HepG2 (cell line): ENCODE results near the gene CRYBA2. TPM values are rescaled to one million over a fixed set of nuclear protein-coding genes. Genes with fewer than 3 reads are reported as not detected.

Experiments used
- AGO1 ChIP-seq: fragments of 200-400 bp; formaldehyde crosslinking; IDR thresholded peaks from 2 replicates; pipeline ENCODE4 v1.6.1; 2017; ENCODE audit warnings: mild to moderate bottlenecking, low read depth, low read length, moderate library complexity; ENCODE audit not compliant: poor library complexity, severe bottlenecking
- ARHGAP35 ChIP-seq: sonication (generic); formaldehyde crosslinking; IDR thresholded peaks from 2 replicates; pipeline ENCODE4 v1.9.0; 2022; ENCODE audit warnings: mild to moderate bottlenecking, inconsistent platforms, moderate library complexity, missing genetic modification reagents, borderline replicate concordance
- BHLHE40 ChIP-seq: IDR thresholded peaks from 2 replicates; pipeline ENCODE4 v1.6.1; 2011; ENCODE audit warnings: low read length, improper control_type of control experiment
- BRCA1 ChIP-seq: sonication (generic); formaldehyde crosslinking; IDR thresholded peaks from 2 replicates; pipeline ENCODE4 v1.4.0; 2020; ENCODE audit warnings: missing genetic modification reagents
- CBFB ChIP-seq: sonication (generic); formaldehyde crosslinking; IDR thresholded peaks from 2 replicates; pipeline ENCODE4 v1.4.0; 2020; ENCODE audit warnings: missing genetic modification reagents
- EHMT2 ChIP-seq: fragments of 200-600 bp; sonication (generic); IDR thresholded peaks from 2 replicates; pipeline ENCODE4 v1.7.0; 2017; ENCODE audit warnings: antibody characterized with exemption, low read depth, low read length, borderline replicate concordance
- MAZ ChIP-seq, 2 experiments: sonication (generic) in 1 of 2; formaldehyde crosslinking in 1 of 2; IDR thresholded peaks; 2 replicates each; pipeline versions ENCODE4 v1.5.0 to v1.6.1; 2012 to 2020; ENCODE audit warnings: low read depth in 2 of 2, mild to moderate bottlenecking in 2 of 2, borderline replicate concordance in 1 of 2, improper control_type of control experiment in 1 of 2, low read length in 1 of 2, missing genetic modification reagents in 1 of 2, moderate library complexity in 1 of 2
- MBD4 ChIP-seq: IDR thresholded peaks from 2 replicates; pipeline ENCODE4 v1.6.1; 2012; ENCODE audit warnings: low read length, inconsistent platforms, borderline replicate concordance
- MLLT10 ChIP-seq: sonication (generic); formaldehyde crosslinking; IDR thresholded peaks from 2 replicates; pipeline ENCODE4 v1.4.0; 2020; ENCODE audit warnings: missing genetic modification reagents
- NONO ChIP-seq, 2 experiments: fragments of 450-650 bp in 1 of 2; sonication (generic) in 1 of 2; formaldehyde crosslinking in 1 of 2; IDR thresholded peaks in 1 of 2; conservative IDR thresholded peaks in 1 of 2; 2 replicates each; pipeline versions ENCODE4 v1.6.1 to v1.8.0; 2017 to 2022; ENCODE audit warnings: mild to moderate bottlenecking in 1 of 2, missing genetic modification reagents in 1 of 2, moderate library complexity in 1 of 2
- NR2F6 ChIP-seq, 2 experiments: IDR thresholded peaks; 2 replicates each; pipeline ENCODE4 v1.6.1; 2016; ENCODE audit warnings: antibody characterized with exemption in 1 of 2, mild to moderate bottlenecking in 1 of 2
- TAF1 ChIP-seq: sonication (generic); formaldehyde crosslinking; IDR thresholded peaks from 2 replicates; pipeline ENCODE4 v1.4.0; 2020; ENCODE audit warnings: missing genetic modification reagents
- TAF15 ChIP-seq: fragments of 200-400 bp; formaldehyde crosslinking; IDR thresholded peaks from one replicate; pipeline ENCODE4 v1.6.1; 2018; ENCODE audit warnings: mild to moderate bottlenecking, low read depth, low read length; ENCODE audit not compliant: poor library complexity, severe bottlenecking
- ZC3H13 ChIP-seq: sonication (generic); formaldehyde crosslinking; IDR thresholded peaks from 2 replicates; pipeline ENCODE4 v1.8.1; 2023; ENCODE audit warnings: mild to moderate bottlenecking, missing genetic modification reagents, moderate library complexity
- ZNF101 ChIP-seq: sonication (generic); formaldehyde crosslinking; IDR thresholded peaks from 2 replicates; pipeline ENCODE4 v1.4.0; 2020; ENCODE audit warnings: mild to moderate bottlenecking, low read depth, missing genetic modification reagents, borderline replicate concordance
- ZNF326 ChIP-seq: sonication (generic); formaldehyde crosslinking; IDR thresholded peaks from 2 replicates; pipeline ENCODE4 v1.4.0; 2020; ENCODE audit warnings: missing genetic modification reagents, borderline replicate concordance
- ZNF329 ChIP-seq: sonication (generic); formaldehyde crosslinking; IDR thresholded peaks from 2 replicates; pipeline ENCODE4 v1.9.0; 2021; ENCODE audit warnings: low read depth, mild to moderate bottlenecking, missing genetic modification reagents
- ZNF619 ChIP-seq: sonication (generic); formaldehyde crosslinking; IDR thresholded peaks from 2 replicates; pipeline ENCODE4 v1.4.0; 2020; ENCODE audit warnings: mild to moderate bottlenecking, missing genetic modification reagents
- ZNF746 ChIP-seq: sonication (generic); formaldehyde crosslinking; IDR thresholded peaks from 2 replicates; pipeline ENCODE4 v1.8.0; 2022; ENCODE audit warnings: mild to moderate bottlenecking, missing genetic modification reagents
- ZNF790 ChIP-seq: sonication (generic); formaldehyde crosslinking; IDR thresholded peaks from 2 replicates; pipeline ENCODE4 v1.8.0; 2022; ENCODE audit warnings: missing genetic modification reagents, mild to moderate bottlenecking, borderline replicate concordance
- ZNF83 ChIP-seq: sonication (generic); formaldehyde crosslinking; IDR thresholded peaks from 2 replicates; pipeline ENCODE4 v1.4.0; 2020; ENCODE audit warnings: missing genetic modification reagents, mild to moderate bottlenecking, borderline replicate concordance
- polyA plus RNA-seq, 8 experiments: library from polyadenylated mRNA; depleted of rRNA in 3 of 8; stranded (reverse) in 7 of 8; unstranded in 1 of 8; fragments of >200 nt; fragmentation: Illumina TruSeq in 4 of 8; extraction: Trizol in 4 of 8; gene quantifications; 2 replicates each; pipeline versions ENCODE4 v1.2.1 to v1.2.3, GENCODE V29; 2011 to 2016; ENCODE audit warnings: low read depth in 4 of 8, missing spikeins in 1 of 8, mixed read lengths in 1 of 8; ENCODE audit not compliant: insufficient read depth in 1 of 8
- total RNA-seq, 5 experiments: library from RNA; depleted of rRNA; stranded (reverse); fragments of >200 nt; fragmentation: Illumina TruSeq; extraction: Trizol; gene quantifications; 2 replicates each; pipeline ENCODE4 v1.2.3, GENCODE V29; 2016; ENCODE audit warnings: low read depth in 1 of 5
- TF ChIP-seq, protein P1 (sequence below): sonication (generic); formaldehyde crosslinking; IDR thresholded peaks from 2 replicates; pipeline ENCODE4 v1.4.0; 2020; ENCODE audit warnings: missing genetic modification reagents, mild to moderate bottlenecking, borderline replicate concordance

The CRYBA2 gene
- total and polyA plus RNA-seq, 2 of the 13 experiments (the other 11 are each of a cell fraction or from before 2014, with no cell fraction given): not detected

DNA sequence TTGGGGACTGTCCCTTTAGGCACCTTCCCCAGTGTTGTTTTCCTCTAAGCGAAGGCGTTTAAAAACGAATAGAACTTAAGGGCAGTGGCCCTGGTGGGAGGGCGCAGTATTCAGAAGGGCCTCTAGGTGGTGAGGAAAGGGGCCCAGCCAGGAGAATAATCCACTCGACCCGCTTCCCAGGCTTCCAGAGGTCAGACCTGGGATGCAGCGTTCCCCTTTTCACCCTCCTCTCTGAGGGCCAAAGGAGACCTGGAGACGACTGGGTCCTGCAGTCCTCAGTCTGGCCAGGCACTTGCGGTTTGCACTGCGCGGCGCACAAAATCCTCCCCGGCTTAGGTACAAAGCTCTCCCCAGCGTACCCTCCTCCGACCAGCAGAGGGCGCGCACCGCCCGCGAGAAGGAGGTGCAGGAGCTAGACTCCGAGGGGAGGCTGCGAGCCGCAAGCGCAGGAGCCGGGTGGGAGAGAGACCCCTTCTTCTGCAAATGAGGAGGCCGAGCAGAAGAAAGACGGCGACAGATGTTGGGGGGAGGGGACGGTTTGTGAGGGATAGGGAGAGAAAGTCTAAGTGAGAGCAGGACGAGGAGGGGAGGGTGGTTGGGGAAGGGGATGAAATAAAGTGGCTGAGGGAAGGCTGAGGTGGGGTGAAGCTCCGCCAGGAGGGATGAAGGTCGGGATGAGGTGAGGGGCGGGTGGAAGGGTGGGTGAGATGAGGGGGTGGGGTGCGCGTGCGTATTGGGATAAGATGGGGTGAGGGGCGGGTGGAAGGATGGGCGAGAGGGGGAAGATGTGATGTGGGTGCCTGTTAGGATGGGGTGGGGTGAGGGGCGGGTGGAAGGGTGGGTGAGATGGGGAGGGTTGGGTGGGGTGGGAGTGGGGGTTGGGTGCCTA, 13.1 kb downstream of the CRYBA2 start (continued):
- TF ChIP-seq ZNF790: no peak
- TF ChIP-seq, protein P1, sequence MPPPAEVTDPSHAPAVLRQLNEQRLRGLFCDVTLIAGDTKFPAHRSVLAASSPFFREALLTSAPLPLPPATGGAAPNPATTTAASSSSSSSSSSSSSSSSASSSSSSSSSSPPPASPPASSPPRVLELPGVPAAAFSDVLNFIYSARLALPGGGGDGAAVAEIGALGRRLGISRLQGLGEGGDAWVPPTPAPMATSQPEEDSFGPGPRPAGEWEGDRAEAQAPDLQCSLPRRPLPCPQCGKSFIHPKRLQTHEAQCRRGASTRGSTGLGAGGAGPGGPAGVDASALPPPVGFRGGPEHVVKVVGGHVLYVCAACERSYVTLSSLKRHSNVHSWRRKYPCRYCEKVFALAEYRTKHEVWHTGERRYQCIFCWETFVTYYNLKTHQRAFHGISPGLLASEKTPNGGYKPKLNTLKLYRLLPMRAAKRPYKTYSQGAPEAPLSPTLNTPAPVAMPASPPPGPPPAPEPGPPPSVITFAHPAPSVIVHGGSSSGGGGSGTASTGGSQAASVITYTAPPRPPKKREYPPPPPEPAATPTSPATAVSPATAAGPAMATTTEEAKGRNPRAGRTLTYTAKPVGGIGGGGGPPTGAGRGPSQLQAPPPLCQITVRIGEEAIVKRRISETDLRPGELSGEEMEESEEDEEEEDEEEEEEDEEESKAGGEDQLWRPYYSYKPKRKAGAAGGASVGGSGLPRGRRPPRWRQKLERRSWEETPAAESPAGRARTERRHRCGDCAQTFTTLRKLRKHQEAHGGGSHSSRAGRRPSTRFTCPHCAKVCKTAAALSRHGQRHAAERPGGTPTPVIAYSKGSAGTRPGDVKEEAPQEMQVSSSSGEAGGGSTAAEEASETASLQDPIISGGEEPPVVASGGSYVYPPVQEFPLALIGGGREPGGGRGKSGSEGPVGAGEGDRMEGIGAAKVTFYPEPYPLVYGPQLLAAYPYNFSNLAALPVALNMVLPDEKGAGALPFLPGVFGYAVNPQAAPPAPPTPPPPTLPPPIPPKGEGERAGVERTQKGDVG (CRISPR knock-in tag): peak; percentile 60; the same call in 1 of the 2 replicates
- TF ChIP-seq ZNF326: no peak
- 0 out of 2 replicates have a peak, but pooled peaks have one; percentile 23 for TF ChIP-seq BHLHE40
- TF ChIP-seq EHMT2: no peak
- TF ChIP-seq MAZ (IDR thresholded peaks at IDR 0.05; ENCODE audit: borderline replicate concordance, low read depth, low read length): 0 out of 2 replicates have a peak, but pooled peaks have one; percentile 56
- TF ChIP-seq MAZ (CRISPR knock-in tag; IDR thresholded peaks at IDR 0.05; ENCODE audit: low read depth): no peak; the same call in 1 of the 2 replicates
- TF ChIP-seq ZNF619 (CRISPR knock-in tag): 0 out of 2 replicates have a peak, but pooled peaks have one; percentile 83
- TF ChIP-seq AGO1: peak; percentile 55
- 0 out of 2 replicates have a peak, but pooled peaks have one; percentile 26 for TF ChIP-seq TAF1 (CRISPR knock-in tag)
- TF ChIP-seq BRCA1 (CRISPR knock-in tag): no peak
- no peak for TF ChIP-seq MLLT10 (CRISPR knock-in tag)
- no peak for TF ChIP-seq ZNF83 (CRISPR knock-in tag)
- no peak for TF ChIP-seq ZNF101 (CRISPR knock-in tag)
- TF ChIP-seq NR2F6 (IDR thresholded peaks at IDR 0.05): no peak
- no peak for TF ChIP-seq NR2F6 (CRISPR knock-in tag; IDR thresholded peaks at IDR 0.05)
- no peak for TF ChIP-seq MBD4
- peak; percentile 80 for TF ChIP-seq TAF15
- 0 out of 2 replicates have a peak, but pooled peaks have one; percentile 44 for TF ChIP-seq ZNF329 (CRISPR knock-in tag)
- no peak for TF ChIP-seq ZNF746 (CRISPR knock-in tag)
- no peak for TF ChIP-seq NONO (IDR thresholded peaks at IDR 0.05)
- TF ChIP-seq NONO (CRISPR knock-in tag; conservative IDR thresholded peaks at IDR 0.05): peak; percentile 85
- TF ChIP-seq CBFB (CRISPR knock-in tag): peak; percentile 73; the same call in 1 of the 2 replicates
- 0 out of 2 replicates have a peak, but pooled peaks have one; percentile 3 for TF ChIP-seq ZC3H13 (CRISPR knock-in tag)
- 0 out of 2 replicates have a peak, but pooled peaks have one; percentile 34 for TF ChIP-seq ARHGAP35 (CRISPR knock-in tag)
